ENCODE data around the gene EPB41L2.
"Not testable (repeated sequence)": the region's sequence is repeated elsewhere in the genome, so short reads cannot be mapped to it uniquely, and the experiment has no call there.

DNA sequence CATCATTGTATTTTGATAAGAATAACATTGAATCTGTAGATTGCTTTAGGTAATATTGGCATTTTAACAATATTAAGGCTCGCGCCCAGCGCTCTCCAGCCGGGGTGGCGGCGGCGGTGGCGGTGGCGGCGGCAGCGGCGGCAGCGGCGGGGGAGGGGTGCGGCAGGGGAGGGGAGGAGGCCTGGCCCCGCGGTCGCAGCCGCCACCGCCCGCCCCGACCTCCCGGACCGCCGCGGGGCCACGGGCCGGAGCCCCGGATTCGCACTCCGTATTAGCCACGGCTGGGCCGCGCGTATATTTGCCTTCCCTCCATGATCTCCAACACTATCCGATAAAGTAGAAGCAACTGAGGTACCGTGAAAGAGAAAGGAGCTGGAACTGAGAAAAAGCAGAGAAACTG is 261.7 kb downstream of the EPB41L2 start:
- TF ChIP-seq, protein P1, sequence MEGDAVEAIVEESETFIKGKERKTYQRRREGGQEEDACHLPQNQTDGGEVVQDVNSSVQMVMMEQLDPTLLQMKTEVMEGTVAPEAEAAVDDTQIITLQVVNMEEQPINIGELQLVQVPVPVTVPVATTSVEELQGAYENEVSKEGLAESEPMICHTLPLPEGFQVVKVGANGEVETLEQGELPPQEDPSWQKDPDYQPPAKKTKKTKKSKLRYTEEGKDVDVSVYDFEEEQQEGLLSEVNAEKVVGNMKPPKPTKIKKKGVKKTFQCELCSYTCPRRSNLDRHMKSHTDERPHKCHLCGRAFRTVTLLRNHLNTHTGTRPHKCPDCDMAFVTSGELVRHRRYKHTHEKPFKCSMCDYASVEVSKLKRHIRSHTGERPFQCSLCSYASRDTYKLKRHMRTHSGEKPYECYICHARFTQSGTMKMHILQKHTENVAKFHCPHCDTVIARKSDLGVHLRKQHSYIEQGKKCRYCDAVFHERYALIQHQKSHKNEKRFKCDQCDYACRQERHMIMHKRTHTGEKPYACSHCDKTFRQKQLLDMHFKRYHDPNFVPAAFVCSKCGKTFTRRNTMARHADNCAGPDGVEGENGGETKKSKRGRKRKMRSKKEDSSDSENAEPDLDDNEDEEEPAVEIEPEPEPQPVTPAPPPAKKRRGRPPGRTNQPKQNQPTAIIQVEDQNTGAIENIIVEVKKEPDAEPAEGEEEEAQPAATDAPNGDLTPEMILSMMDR (IDR thresholded peaks at IDR 0.05), result not testable (repeated sequence)
- TF ChIP-seq RELA (CRISPR knock-in tag; IDR thresholded peaks at IDR 0.05; ENCODE audit: borderline replicate concordance); CBFB (CRISPR knock-in tag; IDR thresholded peaks at IDR 0.05; ENCODE audit: low read depth); ZBTB21 (CRISPR knock-in tag; IDR thresholded peaks at IDR 0.05; ENCODE audit: borderline replicate concordance); CREB1 (CRISPR knock-in tag; IDR thresholded peaks at IDR 0.05); NR3C1 (CRISPR knock-in tag; conservative IDR thresholded peaks at IDR 0.05; ENCODE audit: low read depth); FOXP1 (CRISPR knock-in tag; IDR thresholded peaks at IDR 0.05; ENCODE audit: borderline replicate concordance); FOXJ3 (CRISPR knock-in tag; IDR thresholded peaks at IDR 0.05; ENCODE audit: borderline replicate concordance): not testable (repeated sequence)
- TF ChIP-seq, protein P2, sequence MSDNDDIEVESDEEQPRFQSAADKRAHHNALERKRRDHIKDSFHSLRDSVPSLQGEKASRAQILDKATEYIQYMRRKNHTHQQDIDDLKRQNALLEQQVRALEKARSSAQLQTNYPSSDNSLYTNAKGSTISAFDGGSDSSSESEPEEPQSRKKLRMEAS (CRISPR knock-in tag; IDR thresholded peaks at IDR 0.05), result not testable (repeated sequence)
- TF ChIP-seq, protein P3, sequence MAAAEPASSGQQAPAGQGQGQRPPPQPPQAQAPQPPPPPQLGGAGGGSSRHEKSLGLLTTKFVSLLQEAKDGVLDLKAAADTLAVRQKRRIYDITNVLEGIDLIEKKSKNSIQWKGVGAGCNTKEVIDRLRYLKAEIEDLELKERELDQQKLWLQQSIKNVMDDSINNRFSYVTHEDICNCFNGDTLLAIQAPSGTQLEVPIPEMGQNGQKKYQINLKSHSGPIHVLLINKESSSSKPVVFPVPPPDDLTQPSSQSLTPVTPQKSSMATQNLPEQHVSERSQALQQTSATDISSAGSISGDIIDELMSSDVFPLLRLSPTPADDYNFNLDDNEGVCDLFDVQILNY (CRISPR knock-in tag; IDR thresholded peaks at IDR 0.05), result not testable (repeated sequence)
- TF ChIP-seq, protein P4, sequence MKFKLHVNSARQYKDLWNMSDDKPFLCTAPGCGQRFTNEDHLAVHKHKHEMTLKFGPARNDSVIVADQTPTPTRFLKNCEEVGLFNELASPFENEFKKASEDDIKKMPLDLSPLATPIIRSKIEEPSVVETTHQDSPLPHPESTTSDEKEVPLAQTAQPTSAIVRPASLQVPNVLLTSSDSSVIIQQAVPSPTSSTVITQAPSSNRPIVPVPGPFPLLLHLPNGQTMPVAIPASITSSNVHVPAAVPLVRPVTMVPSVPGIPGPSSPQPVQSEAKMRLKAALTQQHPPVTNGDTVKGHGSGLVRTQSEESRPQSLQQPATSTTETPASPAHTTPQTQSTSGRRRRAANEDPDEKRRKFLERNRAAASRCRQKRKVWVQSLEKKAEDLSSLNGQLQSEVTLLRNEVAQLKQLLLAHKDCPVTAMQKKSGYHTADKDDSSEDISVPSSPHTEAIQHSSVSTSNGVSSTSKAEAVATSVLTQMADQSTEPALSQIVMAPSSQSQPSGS (CRISPR knock-in tag; IDR thresholded peaks at IDR 0.05; ENCODE audit: borderline replicate concordance, low read depth), result not testable (repeated sequence)
- TF ChIP-seq, protein P5, sequence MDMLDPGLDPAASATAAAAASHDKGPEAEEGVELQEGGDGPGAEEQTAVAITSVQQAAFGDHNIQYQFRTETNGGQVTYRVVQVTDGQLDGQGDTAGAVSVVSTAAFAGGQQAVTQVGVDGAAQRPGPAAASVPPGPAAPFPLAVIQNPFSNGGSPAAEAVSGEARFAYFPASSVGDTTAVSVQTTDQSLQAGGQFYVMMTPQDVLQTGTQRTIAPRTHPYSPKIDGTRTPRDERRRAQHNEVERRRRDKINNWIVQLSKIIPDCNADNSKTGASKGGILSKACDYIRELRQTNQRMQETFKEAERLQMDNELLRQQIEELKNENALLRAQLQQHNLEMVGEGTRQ (CRISPR knock-in tag; IDR thresholded peaks at IDR 0.05), result not testable (repeated sequence)
- TF ChIP-seq, protein P6, sequence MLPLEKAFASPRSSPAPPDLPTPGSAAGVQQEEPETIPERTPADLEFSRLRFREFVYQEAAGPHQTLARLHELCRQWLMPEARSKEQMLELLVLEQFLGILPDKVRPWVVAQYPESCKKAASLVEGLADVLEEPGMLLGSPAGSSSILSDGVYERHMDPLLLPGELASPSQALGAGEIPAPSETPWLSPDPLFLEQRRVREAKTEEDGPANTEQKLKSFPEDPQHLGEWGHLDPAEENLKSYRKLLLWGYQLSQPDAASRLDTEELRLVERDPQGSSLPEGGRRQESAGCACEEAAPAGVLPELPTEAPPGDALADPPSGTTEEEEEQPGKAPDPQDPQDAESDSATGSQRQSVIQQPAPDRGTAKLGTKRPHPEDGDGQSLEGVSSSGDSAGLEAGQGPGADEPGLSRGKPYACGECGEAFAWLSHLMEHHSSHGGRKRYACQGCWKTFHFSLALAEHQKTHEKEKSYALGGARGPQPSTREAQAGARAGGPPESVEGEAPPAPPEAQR (CRISPR knock-in tag; IDR thresholded peaks at IDR 0.05), result not testable (repeated sequence)
- TF ChIP-seq, protein P7, sequence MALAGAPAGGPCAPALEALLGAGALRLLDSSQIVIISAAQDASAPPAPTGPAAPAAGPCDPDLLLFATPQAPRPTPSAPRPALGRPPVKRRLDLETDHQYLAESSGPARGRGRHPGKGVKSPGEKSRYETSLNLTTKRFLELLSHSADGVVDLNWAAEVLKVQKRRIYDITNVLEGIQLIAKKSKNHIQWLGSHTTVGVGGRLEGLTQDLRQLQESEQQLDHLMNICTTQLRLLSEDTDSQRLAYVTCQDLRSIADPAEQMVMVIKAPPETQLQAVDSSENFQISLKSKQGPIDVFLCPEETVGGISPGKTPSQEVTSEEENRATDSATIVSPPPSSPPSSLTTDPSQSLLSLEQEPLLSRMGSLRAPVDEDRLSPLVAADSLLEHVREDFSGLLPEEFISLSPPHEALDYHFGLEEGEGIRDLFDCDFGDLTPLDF (CRISPR knock-in tag; IDR thresholded peaks at IDR 0.05), result not testable (repeated sequence)
